Embryonic facial prominence (tissue), 1 donor: ENCODE measurements around the gene HAND2.

Experiments
- DNase-seq: peaks from one replicate; pipeline ENCODE4 v3.0.0-alpha.2; 2016; ENCODE audit errors: extremely low spot score

Gene HAND2

DNA sequence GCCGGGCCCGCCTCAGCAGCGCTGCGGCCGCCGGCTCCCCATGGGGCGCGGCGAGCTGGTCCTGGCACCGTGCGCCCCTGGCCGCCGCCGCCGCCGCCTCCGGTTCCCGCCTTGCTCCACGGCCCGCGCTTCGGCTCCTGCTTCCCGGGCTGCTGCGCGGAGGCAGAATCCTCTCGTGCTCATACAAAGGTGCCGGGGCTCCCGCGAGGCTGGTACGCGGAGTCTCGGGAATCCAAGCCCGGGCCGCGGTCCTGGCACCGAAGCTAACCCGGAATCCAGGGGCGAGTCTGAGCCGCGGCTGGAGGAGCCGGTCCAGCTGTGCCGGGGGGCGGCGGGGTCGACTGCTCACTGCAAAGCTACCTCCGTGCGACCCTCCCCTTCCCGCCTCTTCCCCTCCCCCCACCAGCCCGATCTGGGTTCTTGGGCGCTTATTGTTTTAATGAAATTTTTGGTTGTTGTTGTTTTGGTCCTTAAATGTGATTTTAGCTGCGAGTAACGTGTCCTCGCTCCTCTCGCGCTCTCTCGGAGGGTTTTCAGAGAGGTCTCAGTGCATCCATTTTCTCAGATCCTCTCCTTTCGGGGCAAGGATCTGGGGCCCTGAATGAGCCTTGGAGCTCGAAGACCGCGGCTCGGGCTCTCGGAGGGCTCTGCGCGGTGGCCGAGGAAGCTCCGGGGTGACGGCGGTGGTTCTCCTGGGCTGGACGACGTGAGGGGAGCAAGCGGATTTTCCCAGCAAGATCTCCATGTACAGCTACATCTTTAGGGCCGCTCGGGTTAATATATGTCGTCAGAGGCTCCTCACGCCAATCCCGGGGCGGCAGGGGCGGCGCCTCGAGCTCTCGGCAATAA is at the start of gene HAND2:
HAND2 (minus strand) TSS at position 753 of the 849 bp plus-strand sequence. CDS start 940 bp downstream, outside the sequence.
- peak; percentile 46 for DNase-seq

DNA sequence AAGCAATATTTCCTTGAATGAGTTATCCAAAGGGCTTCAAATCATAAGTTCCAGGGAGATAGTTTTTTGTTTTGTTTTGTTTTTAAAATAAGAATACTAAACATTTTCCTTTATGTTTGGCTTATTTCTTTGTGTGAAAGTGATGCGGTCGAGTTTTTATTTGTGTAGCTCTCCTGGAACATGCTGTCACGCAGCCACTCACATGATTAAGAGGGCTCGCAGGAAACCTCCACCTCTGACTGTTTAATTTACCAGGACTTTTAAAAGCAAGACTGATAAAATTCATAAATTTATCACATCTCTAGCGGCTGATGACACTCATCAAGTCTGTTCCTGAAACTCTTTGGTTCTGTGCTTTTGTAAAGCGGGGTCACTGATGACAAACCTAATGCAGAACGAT is 48.9 kb upstream of the HAND2 start:
- DNase-seq: no peak

DNA sequence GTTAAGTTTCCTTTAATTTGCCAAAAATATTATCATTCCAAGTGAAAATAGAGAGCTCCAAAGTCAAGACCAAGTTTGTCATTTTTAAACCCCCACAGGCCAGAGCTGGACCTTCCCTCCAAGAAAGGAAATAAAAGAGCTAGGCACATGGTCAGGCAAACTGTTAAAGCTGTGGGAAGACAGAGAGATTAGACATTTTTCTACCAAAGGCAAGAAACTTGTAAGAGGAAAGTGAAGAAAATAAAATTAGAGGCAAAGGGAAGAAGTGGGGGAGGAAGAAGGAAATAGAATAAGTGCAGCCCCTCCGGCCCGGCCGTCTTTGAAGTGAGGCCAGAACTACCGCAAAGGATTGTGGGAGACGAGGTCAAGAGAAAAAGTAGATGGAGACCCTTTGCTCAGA is 47.9 kb upstream of the HAND2 start:
- DNase-seq: no peak

DNA sequence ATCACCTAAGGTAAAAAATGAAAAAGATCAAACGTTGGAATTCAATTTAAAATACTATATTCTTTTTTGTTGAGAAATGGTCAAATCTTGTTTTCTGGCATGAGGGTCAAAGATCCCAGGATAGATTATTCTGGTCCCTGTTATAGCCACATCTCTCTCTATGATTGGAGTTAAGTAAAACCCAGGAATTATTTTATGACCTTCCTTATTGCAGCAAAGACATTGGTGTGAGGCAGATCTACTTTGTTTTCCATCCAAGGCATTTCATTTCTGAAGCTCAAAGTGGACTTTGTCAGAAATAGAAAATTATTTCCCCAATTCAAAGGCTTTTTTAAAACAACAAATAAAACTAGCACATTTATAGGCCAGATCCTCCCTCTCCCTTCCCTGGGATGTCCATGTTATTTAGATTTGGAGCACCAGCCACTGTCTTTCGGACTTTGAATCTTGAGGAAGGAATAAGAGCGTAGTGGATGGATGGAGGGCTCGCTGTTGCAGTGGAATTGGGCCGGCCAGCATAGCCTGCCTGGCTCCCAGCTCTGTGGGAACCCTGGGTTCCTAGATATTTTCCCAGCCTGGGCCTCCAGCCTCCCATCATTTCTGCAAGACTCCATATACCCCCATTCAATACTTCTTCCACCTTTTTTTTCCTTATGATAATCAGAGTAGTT is 45.6 kb upstream of the HAND2 start:
- no peak for DNase-seq

DNA sequence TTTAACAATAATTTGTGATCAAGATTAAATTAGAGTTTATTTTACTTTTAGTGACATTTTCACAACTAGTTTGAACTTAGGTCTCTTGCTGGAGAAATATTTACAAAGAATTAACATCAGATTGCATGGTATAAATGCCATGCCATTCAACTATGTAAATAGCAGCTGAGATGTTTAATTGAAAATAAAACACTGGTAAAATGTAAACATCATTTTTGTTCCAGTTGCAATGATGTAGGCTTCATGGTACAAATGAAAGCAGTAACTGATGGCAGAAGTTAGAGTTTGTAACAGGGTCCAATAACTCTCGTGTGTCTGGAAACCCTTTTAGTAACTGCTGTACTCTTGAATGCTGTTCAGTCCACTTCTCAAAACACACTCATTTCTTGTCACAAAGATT is 43.7 kb upstream of the HAND2 start:
- no peak for DNase-seq

DNA sequence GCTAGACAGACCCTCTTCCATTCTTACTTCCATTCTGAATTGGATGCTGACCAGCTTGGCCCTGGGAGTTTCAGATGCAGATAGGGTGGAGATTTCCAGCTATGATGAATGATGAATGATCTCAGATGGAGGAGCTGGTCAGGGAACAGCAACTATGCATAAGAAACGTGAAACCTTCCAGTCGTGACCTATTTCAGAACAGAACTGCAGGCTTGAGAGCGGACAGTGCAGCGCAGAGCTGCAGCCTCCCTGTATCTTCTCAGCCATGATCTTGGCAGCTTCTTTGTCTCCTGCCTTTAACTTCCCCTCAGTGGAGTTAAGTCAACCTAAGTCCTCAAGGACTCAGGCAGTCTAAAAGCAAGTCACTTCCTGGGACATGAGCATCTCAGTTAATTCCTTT is 43.3 kb upstream of the HAND2 start:
- no peak for DNase-seq

DNA sequence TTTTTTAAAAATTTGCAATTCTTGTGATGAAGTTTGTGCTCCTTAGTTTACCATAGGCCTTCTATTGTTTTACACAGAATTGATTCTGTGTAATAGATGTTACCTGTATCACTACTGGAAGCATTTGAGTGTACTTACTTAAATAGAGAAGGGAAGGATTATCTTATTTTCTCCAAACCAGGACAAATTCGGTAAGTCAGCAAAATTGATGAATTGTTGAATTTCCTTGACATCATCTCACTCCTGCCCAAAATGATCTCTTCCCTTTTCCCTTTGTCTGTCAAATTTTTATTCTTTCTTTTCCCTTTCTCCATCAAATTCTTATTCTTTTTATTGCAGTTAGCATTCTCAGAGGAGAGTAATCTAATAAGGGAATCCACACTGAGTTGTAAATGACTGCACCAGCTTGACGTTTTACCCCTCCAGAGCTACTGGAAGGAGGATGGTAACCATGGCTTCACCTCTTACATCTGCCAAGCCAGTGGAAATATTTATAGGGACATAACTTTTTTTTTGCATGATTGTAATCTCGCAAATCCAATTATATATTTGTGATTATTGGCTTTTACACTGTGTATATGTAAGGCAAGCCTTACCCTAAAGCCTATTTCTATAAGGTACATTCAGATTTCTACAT is 42.6 kb upstream of the HAND2 start:
- DNase-seq: no peak

DNA sequence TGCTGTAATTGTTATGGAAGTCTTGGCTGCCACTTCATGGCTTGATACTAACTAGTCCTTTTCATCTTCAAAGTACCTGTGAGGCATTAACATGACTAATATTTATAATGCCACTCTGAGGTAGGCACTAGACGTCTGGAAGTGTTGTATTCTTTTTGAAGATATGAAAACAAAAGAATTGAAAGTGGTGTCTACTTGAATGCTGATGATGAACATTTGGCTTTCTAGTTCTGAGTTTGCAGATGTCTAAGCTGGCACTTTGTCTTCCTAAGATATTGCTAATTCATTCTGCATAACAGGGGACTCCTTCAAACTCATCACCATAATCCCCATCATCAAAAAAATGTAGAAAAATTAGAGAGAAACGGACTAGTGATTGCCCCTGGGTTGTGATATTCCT is 41.6 kb upstream of the HAND2 start:
- DNase-seq: no peak

DNA sequence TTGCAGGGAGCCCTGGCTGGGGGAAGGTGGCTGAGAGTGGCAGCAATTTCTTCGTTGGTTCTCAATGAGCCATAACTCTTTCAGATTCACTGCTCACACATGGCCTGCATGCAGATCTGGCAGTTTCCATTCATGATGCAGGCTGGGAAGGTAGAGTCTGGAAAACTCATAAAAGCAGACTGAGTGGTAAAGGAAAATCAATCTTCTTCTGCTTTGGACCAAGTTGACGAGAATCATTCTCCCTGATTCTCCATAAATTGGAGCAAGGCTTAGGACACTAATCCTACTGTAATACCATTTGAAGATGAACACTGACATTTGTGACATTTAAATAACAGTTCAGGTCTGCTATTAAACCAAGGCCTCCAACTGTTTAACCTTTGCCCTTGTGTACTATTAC is 35.3 kb upstream of the HAND2 start:
- no peak for DNase-seq

DNA sequence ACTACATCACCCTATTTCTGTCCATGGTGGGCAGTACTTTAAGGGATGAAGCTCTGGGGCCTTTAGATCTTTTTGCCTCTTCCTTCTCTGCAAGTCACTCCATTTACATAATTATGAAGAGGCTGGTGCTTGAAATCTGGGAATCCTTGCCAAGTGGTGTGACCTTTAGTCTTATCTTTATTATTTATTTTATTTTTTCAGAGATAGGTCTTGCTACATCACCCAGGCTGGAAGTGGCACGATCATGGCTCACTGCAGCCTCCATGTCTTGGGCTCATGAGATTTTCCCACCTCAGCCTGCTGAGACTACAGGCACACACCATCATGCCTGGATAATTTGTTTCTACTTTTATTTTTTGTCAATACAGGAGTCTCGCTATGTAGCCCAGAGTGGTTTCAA is 34.4 kb upstream of the HAND2 start:
- DNase-seq: no peak

DNA sequence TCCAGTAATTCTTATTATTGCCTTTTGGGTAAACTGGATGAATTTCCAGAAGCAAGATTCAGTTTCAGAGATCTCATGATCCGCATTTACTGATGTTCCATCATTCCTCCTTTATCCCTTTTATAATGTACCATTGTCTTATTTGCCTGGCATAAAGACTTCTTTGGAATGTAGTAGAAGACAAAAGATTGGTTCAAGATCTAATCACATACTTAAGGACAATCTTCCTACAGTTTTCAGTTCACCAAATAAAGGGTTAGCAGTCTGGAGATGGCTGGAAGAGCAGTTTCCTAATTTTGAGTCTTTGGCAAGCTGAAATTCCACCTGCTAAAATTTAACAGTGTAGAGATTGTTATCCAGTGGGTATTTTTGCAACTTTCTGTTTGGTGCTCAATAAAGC is 30.9 kb upstream of the HAND2 start:
- DNase-seq: no peak

DNA sequence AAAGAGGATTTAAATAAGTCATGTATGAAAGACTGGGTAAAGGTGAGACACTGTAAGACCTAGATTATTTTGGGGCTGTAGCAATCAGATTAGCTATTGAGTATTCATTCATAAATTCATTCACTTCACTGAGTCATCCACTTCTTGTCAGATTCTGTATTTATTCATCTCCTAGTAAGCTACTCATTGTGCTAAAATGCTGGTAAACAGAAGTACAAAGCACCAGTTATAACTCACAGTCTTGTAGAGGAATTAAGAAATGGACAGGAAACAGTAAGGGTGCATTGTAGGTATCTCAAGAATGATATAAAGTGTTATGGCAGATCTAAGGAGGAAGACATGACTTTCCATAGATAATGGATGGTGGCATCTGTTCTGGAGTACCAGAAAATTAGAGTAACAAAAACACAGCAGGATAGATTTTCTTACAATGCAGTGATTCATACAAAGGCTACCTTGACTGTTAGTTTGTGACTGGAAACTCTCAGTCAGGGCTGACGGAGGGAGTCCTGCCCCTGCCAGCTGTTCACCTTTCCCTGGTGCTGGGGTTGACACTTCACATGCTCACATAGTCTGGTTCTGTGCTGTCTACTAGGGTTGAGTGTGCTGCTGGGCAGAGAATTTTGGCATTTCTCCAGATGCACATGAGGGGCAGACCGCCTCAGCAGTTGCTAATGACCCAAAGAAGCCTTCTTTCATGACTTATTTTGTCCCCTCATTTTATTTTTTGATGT is 26.5 kb upstream of the HAND2 start:
- DNase-seq: no peak

DNA sequence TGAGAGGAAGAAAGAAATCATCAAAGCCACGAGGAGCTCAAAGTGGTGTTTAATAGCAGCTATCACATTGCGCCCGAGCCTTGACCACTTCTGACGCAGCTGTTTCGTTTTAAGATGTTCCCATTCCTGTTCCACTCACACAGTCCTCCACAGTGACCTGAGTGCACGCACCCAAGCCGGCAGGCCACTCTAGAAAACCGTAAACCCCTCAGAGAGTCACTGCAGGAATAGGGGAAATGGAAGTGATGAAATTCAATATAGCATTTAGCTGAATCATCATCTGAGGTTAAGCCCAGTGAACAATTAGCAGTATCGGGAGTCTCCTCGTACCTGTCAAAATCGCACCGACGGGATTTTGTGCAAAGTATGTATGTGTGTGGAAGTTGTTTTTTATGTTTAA is 17.9 kb upstream of the HAND2 start:
- DNase-seq: no peak

DNA sequence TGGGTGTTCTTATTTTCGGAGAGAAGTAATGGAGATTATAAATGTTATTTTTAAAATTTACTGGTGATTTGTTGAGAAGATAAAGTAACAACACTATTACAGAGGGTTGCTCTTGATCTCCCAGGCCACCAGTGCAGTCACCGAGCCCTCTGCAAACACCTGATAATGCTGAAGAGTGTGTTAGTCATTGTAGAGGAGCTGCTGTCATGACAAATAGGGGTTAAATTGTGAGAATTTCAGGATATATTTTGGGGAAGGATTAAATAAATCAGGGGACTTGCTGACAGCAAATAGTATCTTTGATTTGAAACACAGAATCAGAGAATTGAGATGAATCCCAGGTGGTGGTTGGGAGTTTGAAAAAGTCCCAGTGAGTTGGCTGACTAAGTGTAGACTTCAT is 16.7 kb upstream of the HAND2 start:
- DNase-seq: no peak

DNA sequence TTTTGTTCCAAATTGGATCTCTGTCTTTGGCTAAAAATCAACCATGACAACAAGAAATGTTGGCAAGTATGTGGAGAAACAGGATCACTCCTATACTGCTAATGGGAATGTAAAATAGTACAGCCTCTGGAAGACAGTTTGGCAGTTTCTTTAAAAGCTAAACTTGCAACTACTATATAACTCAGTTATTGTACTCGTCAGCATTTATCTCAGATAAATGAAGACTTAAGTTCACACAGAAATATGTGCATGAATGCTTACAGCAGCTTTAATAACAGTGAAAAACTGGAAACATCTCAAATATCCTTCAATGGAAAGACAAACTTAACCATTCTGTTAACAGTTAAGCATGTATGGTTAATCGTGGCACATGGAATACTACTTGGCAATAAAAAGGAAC is 15.4 kb upstream of the HAND2 start:
- no peak for DNase-seq

DNA sequence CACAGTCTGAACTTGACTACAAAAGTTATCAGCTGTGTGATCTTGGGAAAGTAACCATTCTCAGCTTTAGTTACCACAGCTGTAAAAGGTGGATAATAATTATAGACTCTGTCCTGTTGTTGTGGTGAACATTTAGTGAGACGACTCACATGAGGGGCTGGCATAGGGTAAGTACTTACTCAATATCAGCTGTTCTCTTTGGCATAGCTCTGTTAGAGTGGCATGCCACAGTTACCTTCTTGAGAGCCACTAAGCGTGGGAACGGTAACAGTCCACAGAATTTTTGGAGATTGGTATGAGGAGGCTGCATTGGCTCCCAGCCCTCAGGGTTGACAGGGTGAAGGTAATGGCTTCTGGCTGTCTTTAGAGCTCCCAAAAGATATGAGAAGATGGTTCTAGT is 13.2 kb upstream of the HAND2 start:
- DNase-seq: no peak

DNA sequence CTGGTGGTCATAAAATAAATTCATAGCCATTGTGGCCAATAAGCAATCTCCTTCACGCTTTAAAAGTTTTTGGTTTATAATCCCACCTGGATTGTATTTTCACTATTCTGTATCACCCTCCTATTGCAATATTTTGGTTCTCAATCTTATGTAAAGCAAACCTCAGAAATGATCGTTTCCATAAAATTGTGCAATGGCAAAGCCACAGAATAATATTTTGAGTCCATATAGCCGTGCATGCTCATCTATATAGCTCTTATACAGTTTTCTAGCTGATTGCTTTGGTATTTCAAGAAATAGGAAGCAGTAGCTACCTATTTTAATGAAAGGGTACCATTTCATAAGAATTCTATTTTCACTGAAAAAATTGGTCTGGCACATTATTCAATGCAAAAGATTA is 10.0 kb upstream of the HAND2 start:
- no peak for DNase-seq

DNA sequence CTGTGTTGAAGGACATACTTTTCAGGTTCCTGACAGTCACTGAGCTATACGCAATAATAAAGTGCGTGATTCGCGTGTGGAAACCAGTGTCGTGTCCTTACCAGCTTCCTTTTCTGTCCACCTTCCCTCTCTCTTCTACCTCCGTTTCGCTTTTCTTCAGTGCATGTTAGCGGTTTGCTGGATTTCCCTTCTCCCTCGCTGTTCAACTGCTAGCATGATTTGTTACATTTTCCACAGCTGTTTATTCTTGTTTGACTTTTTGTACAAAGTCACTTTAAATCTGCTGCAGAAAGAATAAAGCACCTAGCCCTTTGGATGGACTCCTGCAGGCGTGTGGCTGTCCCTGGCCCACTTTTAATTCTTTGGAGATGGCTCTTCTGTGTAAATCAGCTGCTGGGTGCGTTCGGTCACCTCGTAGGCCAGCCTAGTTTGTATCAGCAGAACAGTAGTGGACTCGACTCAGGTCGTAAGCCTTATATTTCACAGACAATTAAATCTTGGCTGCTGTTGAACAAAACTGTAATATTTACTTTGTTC is 8.9 kb upstream of the HAND2 start:
- DNase-seq: no peak

DNA sequence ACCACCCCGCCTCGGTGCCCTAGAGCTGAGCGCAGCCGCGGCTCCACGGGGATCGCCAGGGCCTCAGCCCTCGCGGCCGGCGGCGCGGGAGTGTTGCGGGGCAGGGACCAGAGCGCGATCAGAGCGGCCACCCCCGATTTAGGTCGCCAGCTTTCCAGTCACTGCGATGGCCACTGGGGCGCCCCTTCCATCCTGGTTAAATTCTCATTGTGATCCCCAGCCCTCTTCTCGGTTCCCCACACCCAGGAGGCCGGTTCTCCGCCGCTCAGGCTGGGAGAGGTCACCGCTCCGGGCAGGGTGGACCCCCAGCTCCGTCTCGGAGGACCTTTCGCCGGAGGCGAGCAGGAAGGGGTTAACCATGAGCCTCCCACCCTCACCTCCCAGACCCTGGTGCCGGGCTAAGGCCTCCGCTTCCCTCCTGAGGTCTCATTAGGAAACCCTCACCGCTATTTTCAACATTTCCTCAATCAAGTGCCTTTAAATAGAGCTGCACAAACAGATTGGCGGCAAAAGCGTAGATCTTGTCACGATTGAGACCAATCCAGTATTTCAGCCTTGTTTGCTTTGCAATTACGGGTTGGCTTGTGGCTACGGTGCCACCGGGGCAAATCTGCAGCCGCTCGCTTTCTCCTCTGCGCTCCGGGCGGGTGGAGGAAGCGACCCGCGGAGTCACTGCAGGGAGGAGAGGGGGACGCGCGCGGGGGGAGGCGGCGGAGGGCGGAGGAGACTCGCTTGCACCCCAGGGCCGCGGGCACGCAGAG is 8.3 kb upstream of the HAND2 start:
- no peak for DNase-seq

DNA sequence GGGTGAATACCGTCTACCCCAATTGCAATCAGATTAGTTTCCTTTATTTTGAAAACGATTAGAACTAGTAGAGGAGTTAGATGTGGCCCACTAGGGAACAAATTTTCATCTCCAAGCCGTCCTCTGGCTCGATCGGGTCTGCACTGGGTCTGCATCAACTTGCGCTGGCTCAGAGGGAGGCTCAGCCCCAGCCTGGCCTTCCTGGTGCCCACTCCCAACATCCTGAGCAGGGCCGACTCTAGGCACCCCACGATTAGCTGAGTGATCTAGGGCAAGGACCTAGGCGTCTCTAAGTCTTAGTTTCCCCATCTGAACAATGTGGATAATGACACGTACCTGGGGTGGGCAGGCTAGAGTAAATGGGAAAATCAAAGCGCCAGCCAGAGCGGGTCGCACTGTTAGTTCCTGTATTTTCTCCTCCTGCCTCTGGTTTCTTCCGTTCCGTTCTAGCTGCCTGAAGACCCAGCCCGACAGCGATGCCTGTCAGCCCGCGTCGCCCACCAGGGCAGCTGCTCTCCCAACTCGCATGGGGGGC is 7.7 kb upstream of the HAND2 start:
- DNase-seq: no peak
